ENCODE data around the gene PRMT2.
"Not testable (repeated sequence)": the region's sequence is repeated elsewhere in the genome, so short reads cannot be mapped to it uniquely, and the experiment has no call there.

- not testable (repeated sequence) for TF ChIP-seq GABPA (IDR thresholded peaks at IDR 0.05; ENCODE audit: low read depth); CTCF (IDR thresholded peaks at IDR 0.05; ENCODE audit: insufficient read depth, low read length); POLR2AphosphoS5 (IDR thresholded peaks at IDR 0.05; ENCODE audit: low read depth); SPI1 (IDR thresholded peaks at IDR 0.05; ENCODE audit: borderline replicate concordance, low read depth); REST (IDR thresholded peaks at IDR 0.05; ENCODE audit: insufficient replicate concordance, low read depth)
These were observed 63.6 kb downstream of the PRMT2 start for GRCh38 chr21:46699104-46699503.
